ENCODE data around the gene DNER.

Gene DNER

DNA sequence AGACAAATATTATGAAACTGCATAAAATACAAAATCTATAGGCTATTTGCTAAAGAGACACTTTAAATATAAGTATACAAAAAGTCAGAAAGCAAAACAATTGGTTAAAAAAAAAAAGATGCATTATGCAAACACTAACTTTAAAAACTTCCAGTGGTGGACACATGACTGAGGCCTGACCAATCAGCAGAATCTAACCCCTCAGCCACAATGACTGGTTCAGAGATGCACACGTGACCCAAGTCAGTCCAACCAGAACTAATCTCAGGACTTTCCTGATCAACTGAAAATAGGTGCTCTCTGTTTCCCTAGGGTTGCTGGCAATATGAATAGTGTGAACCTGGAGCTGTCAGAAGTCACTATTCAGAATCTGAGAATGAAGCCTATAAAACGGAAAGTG is 22.7 kb downstream of the DNER start:
- Histone ChIP-seq H3K36me3 (no peaks in the 10 kb centered on the region), H3K4me3 (ENCODE audit: low read depth, low read length) (no peak overlapping the region), H3K4me1 (no peaks in the 10 kb centered on the region), H3K9me3 (no peaks in the 10 kb centered on the region), H3K27me3 (no peaks in the 10 kb centered on the region)
- DNase-seq: no peak
- TF ChIP-seq, protein P1, sequence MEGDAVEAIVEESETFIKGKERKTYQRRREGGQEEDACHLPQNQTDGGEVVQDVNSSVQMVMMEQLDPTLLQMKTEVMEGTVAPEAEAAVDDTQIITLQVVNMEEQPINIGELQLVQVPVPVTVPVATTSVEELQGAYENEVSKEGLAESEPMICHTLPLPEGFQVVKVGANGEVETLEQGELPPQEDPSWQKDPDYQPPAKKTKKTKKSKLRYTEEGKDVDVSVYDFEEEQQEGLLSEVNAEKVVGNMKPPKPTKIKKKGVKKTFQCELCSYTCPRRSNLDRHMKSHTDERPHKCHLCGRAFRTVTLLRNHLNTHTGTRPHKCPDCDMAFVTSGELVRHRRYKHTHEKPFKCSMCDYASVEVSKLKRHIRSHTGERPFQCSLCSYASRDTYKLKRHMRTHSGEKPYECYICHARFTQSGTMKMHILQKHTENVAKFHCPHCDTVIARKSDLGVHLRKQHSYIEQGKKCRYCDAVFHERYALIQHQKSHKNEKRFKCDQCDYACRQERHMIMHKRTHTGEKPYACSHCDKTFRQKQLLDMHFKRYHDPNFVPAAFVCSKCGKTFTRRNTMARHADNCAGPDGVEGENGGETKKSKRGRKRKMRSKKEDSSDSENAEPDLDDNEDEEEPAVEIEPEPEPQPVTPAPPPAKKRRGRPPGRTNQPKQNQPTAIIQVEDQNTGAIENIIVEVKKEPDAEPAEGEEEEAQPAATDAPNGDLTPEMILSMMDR (IDR thresholded peaks at IDR 0.05; ENCODE audit: low read depth, low read length): no peak

DNA sequence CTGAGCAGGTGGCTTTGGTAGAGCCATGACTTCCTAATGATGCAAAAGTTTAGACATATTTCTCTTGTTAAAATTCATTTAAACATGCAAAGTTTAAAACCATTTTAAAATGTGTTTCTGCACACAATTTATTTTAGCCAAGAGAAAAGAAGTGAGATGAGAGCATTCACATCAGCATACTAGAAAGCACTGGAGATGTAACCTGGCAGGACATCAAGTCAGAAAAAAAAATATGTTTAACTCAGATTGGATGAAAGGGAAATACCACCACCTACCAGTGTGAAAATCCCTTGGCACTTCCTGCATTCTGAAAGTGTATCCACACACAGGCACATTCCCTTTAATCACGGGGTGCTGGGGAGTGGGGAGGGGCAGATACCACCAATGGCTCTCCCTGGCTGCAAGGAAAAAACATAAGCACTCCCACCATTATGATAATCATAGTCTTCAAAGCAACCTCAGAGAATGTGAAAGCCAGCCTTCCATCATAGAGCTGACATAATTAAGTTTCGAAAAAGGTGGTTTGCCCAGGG is 25.0 kb downstream of the DNER start:
- H3K27me3 ChIP-seq: no peaks in the 10 kb centered on the region
- no peaks in the 10 kb centered on the region for H3K36me3 ChIP-seq
- TF ChIP-seq, protein P1 (IDR thresholded peaks at IDR 0.05; ENCODE audit: low read depth, low read length): no peak

DNA sequence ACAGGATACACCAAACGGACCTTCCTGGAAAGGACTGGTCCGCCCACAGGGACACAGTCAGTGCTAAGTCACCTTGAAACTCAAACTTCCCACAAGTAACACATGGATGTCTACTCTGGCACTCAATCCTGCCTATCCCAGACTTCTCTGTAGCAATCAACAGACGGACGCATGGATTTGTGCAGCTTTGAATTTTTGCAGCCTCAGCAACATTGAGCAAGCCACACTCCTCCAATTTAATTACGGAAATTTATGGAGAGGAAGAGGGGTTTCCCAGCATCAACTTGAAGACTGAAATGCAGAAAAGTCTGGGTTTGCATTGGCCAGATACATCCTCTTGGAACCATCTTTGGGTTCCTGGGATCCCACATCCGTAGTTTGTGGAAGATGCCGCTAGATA is 26.2 kb downstream of the DNER start:
- Histone ChIP-seq H3K9me3 (no peaks in the 10 kb centered on the region), H3K4me3 (ENCODE audit: low read depth, low read length) (no peak overlapping the region), H3K27me3 (no peaks in the 10 kb centered on the region), H3K4me1 (no peaks in the 10 kb centered on the region), H3K36me3 (no peaks in the 10 kb centered on the region)
- TF ChIP-seq, protein P1 (IDR thresholded peaks at IDR 0.05; ENCODE audit: low read depth, low read length): no peak
- DNase-seq: no peak

More for the DNA sequence above, 25.0 kb downstream of the DNER start:
- Histone ChIP-seq H3K4me1 (no peaks in the 10 kb centered on the region), H3K4me3 (ENCODE audit: low read depth, low read length) (no peak overlapping the region), H3K9me3 (no peaks in the 10 kb centered on the region)
- no peak for DNase-seq

DNA sequence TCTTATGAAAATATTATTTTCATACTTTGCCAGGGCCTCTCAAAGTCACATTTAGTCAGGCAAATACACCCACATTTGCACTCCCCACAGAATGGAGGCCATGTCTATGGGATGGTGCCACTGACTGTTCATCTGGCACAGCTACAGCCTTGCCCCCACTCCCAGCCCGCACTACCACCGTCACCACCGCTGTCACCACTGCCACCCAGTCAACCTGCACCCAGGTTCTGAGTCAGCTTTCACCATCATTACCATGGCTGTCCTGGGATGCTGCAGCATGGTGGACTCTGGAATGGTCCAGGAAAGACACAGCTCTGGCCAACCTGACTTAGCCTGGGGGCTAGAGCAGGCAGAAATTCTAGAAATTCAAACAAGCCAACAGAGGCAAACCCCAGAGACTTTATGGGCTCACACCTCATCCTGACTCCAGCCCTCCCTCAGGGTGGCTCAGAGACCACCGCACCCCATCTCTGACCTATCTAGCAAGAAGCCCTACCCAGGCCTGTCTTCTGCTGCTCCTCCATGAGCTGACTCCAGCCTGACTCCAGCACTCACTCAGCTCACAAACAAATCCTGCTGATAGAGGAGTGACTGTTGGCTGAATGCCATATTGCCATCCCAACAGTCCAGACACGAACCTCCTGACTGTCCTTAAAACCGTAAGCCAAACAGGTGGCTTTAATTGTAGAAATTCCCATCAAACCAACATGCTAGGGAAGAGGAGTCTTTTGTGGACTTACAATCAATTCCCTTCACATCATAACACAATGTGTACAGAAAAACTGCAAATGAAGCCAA is 28.0 kb downstream of the DNER start:
- H3K4me1 ChIP-seq: no peaks in the 10 kb centered on the region
- H3K27me3 ChIP-seq: no peaks in the 10 kb centered on the region
- H3K4me3 ChIP-seq (ENCODE audit: low read depth, low read length): no peak overlapping the region
- no peaks in the 10 kb centered on the region for H3K9me3 ChIP-seq
- TF ChIP-seq, protein P1 (IDR thresholded peaks at IDR 0.05; ENCODE audit: low read depth, low read length): no peak
- DNase-seq: no peak
- no peaks in the 10 kb centered on the region for H3K36me3 ChIP-seq

DNA sequence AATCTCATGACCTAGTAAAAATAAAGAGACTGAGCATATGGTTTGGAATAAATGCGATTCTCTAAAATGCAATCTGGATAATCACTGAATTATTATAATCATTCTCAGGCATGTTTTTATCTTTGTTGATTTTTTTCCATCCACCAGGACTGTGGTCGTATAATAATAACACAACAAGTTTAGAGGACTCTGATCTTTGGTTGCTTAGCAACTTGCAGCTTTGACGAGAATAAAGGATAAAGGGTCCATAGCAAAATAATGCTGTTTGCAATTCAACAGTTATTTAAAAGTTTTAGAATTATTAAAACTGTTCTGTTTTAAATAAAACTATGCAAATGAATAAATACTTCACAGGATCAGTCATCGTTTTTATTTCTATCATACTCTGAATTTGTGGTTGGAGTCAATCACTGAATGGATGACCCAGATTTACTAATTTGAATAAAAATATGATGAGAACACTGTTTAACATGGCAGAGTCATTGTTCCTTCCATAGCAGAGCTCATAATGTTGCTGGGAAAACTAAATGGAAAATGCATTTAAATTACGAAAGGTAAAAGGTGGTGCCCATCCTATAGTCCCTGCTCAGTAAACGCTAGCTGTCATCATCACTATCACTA is 29.3 kb downstream of the DNER start:
- no peak for DNase-seq
- H3K27me3 ChIP-seq: no peaks in the 10 kb centered on the region
- H3K36me3 ChIP-seq: no peaks in the 10 kb centered on the region
- no peaks in the 10 kb centered on the region for H3K4me1 ChIP-seq
- H3K9me3 ChIP-seq: no peaks in the 10 kb centered on the region
- no peak overlapping the region for H3K4me3 ChIP-seq (ENCODE audit: low read depth, low read length)
- TF ChIP-seq, protein P1 (IDR thresholded peaks at IDR 0.05; ENCODE audit: low read depth, low read length): no peak
